Measurements from ENCODE around the gene ABCE1.

GRCh38 chr4:145061318-145061920 is 36.7 kb upstream of the ABCE1 start:
- TF ChIP-seq CTCF (IDR thresholded peaks at IDR 0.05) (peak; percentile 87), EZH2 (IDR thresholded peaks at IDR 0.05; ENCODE audit: borderline replicate concordance, insufficient read depth, low read depth, low read length, poor library complexity, severe bottlenecking) (no peak)

Data from B cell (primary cell).